Mononuclear cell (primary cell): ENCODE results near the gene MRGPRX2. TPM values are rescaled to one million over a fixed set of nuclear protein-coding genes. Genes with fewer than 3 reads are reported as not detected.

Experiments used
- H3K27me3 ChIP-seq: 2 replicates; pipeline ENCODE4 v1.6.0; 2011; ENCODE audit warnings: low read length, control low read depth; ENCODE audit not compliant: insufficient read depth
- H3K4me1 ChIP-seq: 2 replicates; pipeline ENCODE4 v1.5.1; 2011; ENCODE audit warnings: mild to moderate bottlenecking, low read length, control low read depth; ENCODE audit not compliant: insufficient read depth
- H3K4me3 ChIP-seq: 2 replicates; pipeline ENCODE4 v1.5.1; 2011; ENCODE audit warnings: mild to moderate bottlenecking, low read length, moderate library complexity
- H3K9me3 ChIP-seq: 2 replicates; pipeline ENCODE4 v1.5.1; 2011; ENCODE audit warnings: low read depth, mild to moderate bottlenecking, control low read depth, low read length
- total RNA-seq: library from RNA; depleted of rRNA; stranded (reverse); fragments of >200 nt; gene quantifications from one replicate; pipeline ENCODE4 v1.2.3, GENCODE V29; 2012

The MRGPRX2 gene
- not detected for total RNA-seq

DNA sequence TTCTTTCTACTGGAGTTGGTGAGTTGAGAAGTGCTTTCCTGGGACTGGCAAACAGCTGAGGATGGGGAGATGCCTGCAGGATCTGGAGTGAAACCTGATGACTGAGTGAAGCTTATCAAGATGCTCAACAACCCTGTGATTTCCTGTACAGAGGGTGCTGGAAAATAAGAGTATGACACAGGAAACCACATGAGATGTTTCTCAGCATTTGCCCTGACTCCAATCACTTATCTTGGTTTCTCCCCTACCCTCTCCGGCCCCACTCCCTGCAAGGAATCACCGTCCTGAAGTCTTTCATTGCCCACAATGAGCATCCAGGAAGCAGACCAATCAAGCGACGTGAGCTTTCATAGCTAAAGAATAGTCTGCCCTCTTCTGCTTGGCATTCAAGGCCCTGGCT, at the start of gene MRGPRX2:
TSS of gene MRGPRX2 (minus strand) at position 89 of the 400 bp plus-strand sequence. CDS start 4,315 bp downstream, outside the sequence.
- H3K27me3 ChIP-seq, result no peaks in the 10 kb centered on the region
- H3K9me3 ChIP-seq, result no peaks in the 10 kb centered on the region
- no peak within 1 kb of the TSS for H3K4me3 ChIP-seq
- peaks cover 5% of the 10 kb centered on the region for H3K4me1 ChIP-seq

DNA sequence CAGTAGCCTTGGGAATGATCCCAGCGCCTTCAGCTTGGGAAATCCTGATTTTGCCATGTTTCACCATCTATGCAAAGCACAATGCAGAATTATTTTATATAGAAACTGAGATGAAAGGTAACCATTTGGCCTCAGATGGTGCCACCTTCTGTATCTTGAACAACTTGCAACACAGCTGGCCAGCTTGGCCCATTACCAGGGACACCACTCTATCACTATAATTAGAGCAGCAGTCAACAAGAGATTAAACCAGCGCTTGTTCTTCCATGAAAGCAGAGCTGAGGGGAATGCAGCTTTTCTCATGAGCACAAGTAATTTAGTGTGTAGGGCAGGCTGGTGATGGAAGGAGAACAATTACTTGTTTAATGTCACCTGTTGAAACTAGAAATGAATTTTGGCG, 49.8 kb upstream of the MRGPRX2 start:
- Histone ChIP-seq H3K4me3 (no peak overlapping the region), H3K9me3 (no peaks in the 10 kb centered on the region), H3K4me1 (peaks cover 6% of the 10 kb centered on the region), H3K27me3 (no peaks in the 10 kb centered on the region)

GRCh38 chr11:19107125-19107524, 46.6 kb upstream of the MRGPRX2 start:
- Histone ChIP-seq H3K9me3 (no peaks in the 10 kb centered on the region), H3K4me1 (peaks cover 6% of the 10 kb centered on the region), H3K4me3 (no peak overlapping the region), H3K27me3 (no peaks in the 10 kb centered on the region)

DNA sequence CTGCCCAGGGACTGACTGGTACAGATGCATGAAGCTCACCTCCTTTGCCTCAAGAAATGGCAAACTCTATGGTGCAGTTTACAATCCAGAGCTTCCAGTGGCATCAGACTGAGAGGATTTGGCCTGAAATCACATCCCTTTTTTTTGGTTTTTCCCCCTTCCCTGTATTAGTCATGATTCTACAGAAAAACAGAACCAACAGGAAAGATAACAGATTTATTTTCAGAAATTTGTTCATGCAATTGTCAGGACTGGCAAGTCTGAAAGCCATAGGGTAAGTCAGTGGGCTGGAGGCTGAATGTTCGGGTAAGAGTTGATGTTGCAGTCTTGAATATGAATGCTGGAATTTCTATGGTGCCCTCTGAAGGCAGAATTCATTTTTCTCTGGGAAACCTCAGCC, 44.5 kb upstream of the MRGPRX2 start:
- no peaks in the 10 kb centered on the region for H3K9me3 ChIP-seq
- peaks cover 6% of the 10 kb centered on the region for H3K4me1 ChIP-seq
- no peaks in the 10 kb centered on the region for H3K27me3 ChIP-seq
- no peak overlapping the region for H3K4me3 ChIP-seq

DNA sequence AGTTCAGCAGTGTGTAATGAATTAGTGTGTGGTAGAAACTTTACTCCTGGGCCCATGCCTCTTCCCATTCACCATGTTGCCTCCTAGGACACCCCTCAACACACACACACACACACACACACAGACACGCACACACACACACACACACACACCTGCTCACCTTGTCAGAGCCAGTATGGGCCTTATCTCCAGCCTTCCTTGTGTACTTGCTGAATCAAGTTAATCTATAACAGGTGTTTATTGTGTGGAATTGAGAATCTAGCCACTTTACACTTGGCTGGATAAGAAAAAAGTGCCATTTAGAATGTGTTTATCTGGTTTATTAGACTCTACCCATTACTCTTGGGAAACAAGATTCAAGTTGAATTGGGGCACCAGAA, 42.0 kb upstream of the MRGPRX2 start:
- Histone ChIP-seq H3K27me3 (peaks cover 4% of the 10 kb centered on the region), H3K4me3 (no peak overlapping the region), H3K9me3 (no peaks in the 10 kb centered on the region)

DNA sequence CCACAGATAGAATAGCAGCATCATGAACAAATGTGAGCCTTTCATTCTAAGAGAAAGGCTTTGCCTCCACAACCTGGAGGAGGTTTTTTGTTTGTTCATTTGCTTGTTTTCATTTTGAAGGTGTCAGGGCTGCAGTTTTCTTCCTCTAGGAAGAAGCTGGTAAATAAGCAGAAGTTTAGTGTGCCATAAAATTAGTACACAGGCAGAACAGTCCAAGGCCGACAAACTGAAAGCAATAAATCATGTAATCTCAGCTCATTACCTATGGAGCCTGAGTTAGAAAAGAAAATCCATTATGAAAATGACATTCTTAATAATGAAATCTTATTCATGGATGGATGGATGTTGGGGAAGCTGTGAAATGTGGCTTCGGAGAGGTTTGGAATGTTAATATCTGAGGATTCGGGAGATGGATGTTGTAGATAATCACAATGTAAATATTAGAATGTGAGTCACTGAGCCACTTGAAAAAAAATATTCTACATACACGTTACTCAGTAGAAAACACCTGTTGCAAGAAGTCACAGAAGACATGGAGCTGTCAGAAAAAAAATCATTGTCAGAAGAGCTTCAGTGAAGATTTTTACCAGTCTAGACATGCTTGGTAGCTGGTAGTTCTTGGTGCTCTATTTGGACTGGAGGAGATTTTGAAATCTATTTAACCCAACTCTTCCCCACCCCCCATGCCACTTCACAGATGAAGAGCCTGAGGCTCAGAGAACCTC, 41.4 kb upstream of the MRGPRX2 start:
- Histone ChIP-seq H3K9me3 (no peaks in the 10 kb centered on the region), H3K27me3 (peaks cover 4% of the 10 kb centered on the region), H3K4me3 (no peak overlapping the region), H3K4me1 (no peaks in the 10 kb centered on the region)

More for the DNA sequence above, 42.0 kb upstream of the MRGPRX2 start:
- no peaks in the 10 kb centered on the region for H3K4me1 ChIP-seq

DNA sequence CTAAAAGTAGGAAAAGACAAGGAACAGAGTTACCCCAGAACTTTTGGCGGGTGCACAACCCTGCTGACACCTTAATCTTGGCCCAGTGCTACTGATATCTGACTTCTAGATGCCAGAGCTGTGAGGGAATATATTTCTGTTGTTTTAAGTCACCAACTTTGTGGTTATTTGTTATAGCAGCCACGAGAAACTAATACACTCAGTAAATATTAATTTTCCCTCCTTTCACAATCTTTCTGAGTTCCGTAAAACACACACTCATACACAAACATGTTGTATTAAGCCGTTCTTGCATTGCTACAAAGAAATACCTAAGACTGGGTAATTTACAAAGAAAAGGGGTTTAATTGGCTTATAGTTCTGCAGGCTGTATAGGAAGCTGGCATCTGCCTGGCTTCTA, 40.4 kb upstream of the MRGPRX2 start:
- no peaks in the 10 kb centered on the region for H3K9me3 ChIP-seq
- H3K4me1 ChIP-seq, result no peaks in the 10 kb centered on the region
- H3K4me3 ChIP-seq, result no peak overlapping the region
- H3K27me3 ChIP-seq, result peaks cover 4% of the 10 kb centered on the region

- Histone ChIP-seq H3K27me3 (peaks cover 7% of the 10 kb centered on the region), H3K4me1 (no peaks in the 10 kb centered on the region), H3K9me3 (no peaks in the 10 kb centered on the region), H3K4me3 (no peak overlapping the region)
Observed at GRCh38 chr11:19099093-19099492, 38.6 kb upstream of the MRGPRX2 start.

GRCh38 chr11:19094859-19095258, 34.3 kb upstream of the MRGPRX2 start:
- Histone ChIP-seq H3K4me3 (no peak overlapping the region), H3K27me3 (peaks cover 11% of the 10 kb centered on the region), H3K9me3 (no peaks in the 10 kb centered on the region), H3K4me1 (no peaks in the 10 kb centered on the region)

DNA sequence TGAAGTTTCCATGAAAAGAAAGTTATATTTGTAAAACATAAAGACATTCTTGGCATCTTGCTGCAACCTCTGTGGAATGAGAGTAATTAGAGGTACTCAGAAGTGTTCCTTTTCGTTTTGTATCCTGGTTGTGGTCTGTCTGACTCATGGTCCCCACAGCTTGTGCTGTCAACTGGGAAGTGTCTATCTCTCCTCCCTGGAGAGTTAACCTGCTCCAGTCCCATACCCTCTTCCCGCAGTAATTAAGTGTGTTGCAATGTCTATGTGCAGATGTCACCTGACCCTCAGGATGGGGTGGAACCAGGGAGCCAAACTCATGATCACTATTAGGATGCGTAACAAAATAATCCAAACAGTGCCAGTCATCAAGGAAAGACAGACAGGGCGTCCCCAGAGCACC, 33.5 kb upstream of the MRGPRX2 start:
- Histone ChIP-seq H3K27me3 (peaks cover 11% of the 10 kb centered on the region), H3K4me1 (no peaks in the 10 kb centered on the region), H3K4me3 (no peak overlapping the region), H3K9me3 (no peaks in the 10 kb centered on the region)

DNA sequence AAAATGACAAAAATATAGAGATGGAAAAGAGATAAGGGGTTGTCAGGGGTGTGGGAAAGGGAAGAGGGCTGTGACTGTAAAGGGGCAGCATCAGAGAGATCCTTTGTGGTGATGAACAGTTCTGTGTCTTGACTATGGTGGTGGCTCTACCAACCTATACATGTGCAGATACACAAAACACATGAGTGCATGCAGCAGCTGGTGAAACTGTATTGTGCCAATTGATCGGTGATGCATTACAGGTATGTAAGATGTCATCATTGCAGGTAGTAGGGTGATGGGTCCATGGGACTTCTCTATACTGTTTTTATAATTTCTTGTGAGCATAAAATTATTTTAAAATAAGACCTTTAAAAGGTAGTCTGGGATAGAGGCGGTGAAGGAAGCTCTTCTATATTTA, 32.3 kb upstream of the MRGPRX2 start:
- Histone ChIP-seq H3K4me3 (no peak overlapping the region), H3K4me1 (no peaks in the 10 kb centered on the region)

GRCh38 chr11:19092342-19092741, 31.8 kb upstream of the MRGPRX2 start:
- Histone ChIP-seq H3K9me3 (no peaks in the 10 kb centered on the region), H3K27me3 (peaks cover 7% of the 10 kb centered on the region), H3K4me1 (no peaks in the 10 kb centered on the region), H3K4me3 (no peak overlapping the region)

More for the DNA sequence above, 32.3 kb upstream of the MRGPRX2 start:
- peaks cover 7% of the 10 kb centered on the region for H3K27me3 ChIP-seq
- H3K9me3 ChIP-seq, result no peaks in the 10 kb centered on the region

GRCh38 chr11:19091366-19091765, 30.8 kb upstream of the MRGPRX2 start:
- no peak overlapping the region for H3K4me3 ChIP-seq
- H3K9me3 ChIP-seq, result no peaks in the 10 kb centered on the region
- no peaks in the 10 kb centered on the region for H3K4me1 ChIP-seq
- H3K27me3 ChIP-seq, result peaks cover 7% of the 10 kb centered on the region

DNA sequence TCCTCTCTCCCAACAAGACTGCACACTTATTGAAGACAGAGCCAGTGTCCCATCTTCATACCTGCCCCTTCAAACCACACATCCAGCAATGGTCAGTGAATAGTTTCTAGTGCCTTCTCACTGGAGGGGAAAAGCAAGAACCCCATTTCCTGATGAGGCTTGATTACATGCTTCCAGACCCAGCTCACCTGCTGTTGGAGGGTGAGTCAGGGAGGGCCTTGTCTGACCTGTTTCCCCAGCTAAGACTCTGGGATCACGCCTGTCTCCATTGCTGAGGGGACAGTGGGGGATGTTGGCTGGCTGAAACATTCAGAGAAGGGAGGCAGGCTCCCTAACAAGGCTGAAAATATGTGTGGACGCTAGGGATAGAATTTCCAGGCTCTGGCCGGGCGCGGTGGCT, 28.9 kb upstream of the MRGPRX2 start:
- Histone ChIP-seq H3K27me3 (peaks cover 4% of the 10 kb centered on the region), H3K4me1 (no peaks in the 10 kb centered on the region), H3K9me3 (no peaks in the 10 kb centered on the region), H3K4me3 (no peak overlapping the region)

DNA sequence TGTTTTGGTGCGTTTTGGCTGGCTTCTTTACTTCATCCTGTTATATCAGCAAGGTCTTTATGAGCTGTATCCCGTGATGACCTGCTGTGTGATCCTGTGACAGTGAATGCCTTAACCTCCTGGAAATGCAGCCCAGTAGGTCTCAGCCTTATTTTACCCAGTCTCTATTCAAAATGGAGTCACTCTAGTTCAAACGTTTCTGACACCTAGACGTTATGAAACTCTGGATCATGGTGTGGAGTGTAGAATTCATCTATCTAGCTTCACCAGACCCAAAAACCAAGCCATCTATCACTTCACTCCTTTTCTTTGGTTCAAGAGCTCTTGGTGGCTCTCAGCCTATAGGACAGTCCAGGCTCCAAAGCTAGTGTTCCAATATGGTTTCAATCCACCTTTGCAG, 28.3 kb upstream of the MRGPRX2 start:
- H3K27me3 ChIP-seq, result peaks cover 4% of the 10 kb centered on the region
- no peaks in the 10 kb centered on the region for H3K4me1 ChIP-seq
- H3K4me3 ChIP-seq, result no peak overlapping the region
- no peaks in the 10 kb centered on the region for H3K9me3 ChIP-seq

DNA sequence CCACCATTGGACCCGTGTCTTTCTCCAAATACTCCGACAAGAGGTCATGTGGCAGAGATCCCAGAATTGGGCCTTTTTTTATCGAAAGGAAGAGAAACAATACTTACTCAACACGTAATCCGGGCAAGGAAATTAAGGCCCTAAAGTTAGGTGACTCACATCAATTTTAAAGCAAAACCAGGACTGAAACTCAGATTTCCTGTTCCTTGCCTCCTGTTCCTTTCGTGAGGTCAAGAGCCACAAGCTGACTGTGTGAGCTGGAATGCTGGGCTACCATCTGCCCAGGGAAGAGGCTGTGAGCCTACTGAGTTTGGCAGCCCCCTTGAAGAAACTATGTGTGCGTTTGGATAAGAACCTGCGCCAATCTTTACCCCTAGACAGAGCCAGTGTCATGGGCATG, 27.1 kb upstream of the MRGPRX2 start:
- Histone ChIP-seq H3K9me3 (no peaks in the 10 kb centered on the region), H3K4me1 (no peaks in the 10 kb centered on the region), H3K4me3 (no peak overlapping the region), H3K27me3 (peaks cover 4% of the 10 kb centered on the region)
